Endothelial cell of umbilical vein (primary cell): ENCODE data around the gene ZBTB34. TPM values are rescaled to one million over a fixed set of nuclear protein-coding genes. Genes with fewer than 3 reads are reported as not detected.

ENCODE experiments used
- BruUV-seq: library from RNA; stranded (reverse); fragments of 400-500 nt; replicated peaks from 2 replicates; lab custom pipeline; 2021; lab: Mats Ljungman, UMichigan
- CTCF ChIA-PET: fragments of 300-600, 350-600 bp; sonication (Branson Sonifier 250); formaldehyde crosslinking; loops from one replicate; lab custom pipeline; 2021; ENCODE audit warnings: antibody characterized with exemption, inconsistent platforms; lab: Charles Lee
- POLR2A ChIA-PET: fragments of 300-600, 350-600 bp; sonication (Branson Sonifier 250); formaldehyde crosslinking; loops from one replicate; lab custom pipeline; 2021; ENCODE audit warnings: antibody characterized with exemption, inconsistent platforms; lab: Charles Lee
- DNase-seq: peaks from one replicate; pipeline ENCODE4 v3.0.0-alpha.2; 2011; ENCODE audit warnings: low read depth, low spot score
- FAIRE-seq: peaks from 2 replicates; lab custom pipeline; 2011; peaks lifted over from hg19 to GRCh38; lab: Jason Lieb, UNC
- H2AFZ ChIP-seq: 2 replicates; pipeline ENCODE4 v1.6.0; 2012; ENCODE audit warnings: low read depth, low read length, control low read depth, inconsistent platforms
- H3K27ac ChIP-seq: 2 replicates; pipeline ENCODE4 v1.5.1; 2011; ENCODE audit warnings: low read depth, mild to moderate bottlenecking, control low read depth, low read length, moderate library complexity; ENCODE audit not compliant: insufficient read depth
- H3K27me3 ChIP-seq, 2 experiments: 2 replicates each; pipeline versions ENCODE4 v1.6.0 to v1.6.1; 2011; ENCODE audit warnings: low read length in 2 of 2, mixed read lengths in 1 of 2; ENCODE audit not compliant: control insufficient read depth in 2 of 2, insufficient read depth in 2 of 2
- H3K36me3 ChIP-seq, 2 experiments: 2 replicates in 1 of 2; 3 replicates in 1 of 2; pipeline ENCODE4 v1.5.1; 2011; ENCODE audit warnings: low read length in 2 of 2, mild to moderate bottlenecking in 1 of 2, moderate library complexity in 1 of 2; ENCODE audit not compliant: control insufficient read depth in 2 of 2, insufficient read depth in 2 of 2; ENCODE audit errors: extremely low read depth in 1 of 2
- H3K4me1 ChIP-seq: 3 replicates; pipeline ENCODE4 v1.5.1; 2011; ENCODE audit warnings: mild to moderate bottlenecking, low read length; ENCODE audit not compliant: control insufficient read depth, insufficient read depth; ENCODE audit errors: extremely low read depth
- H3K4me2 ChIP-seq: 2 replicates; pipeline ENCODE4 v1.6.1; 2011; ENCODE audit warnings: low read length, control low read depth, mixed read lengths; ENCODE audit not compliant: insufficient read depth
- H3K4me3 ChIP-seq, 3 experiments: fragments of 200-600 bp in 1 of 3; sonication (generic), shearing (Covaris generic) in 1 of 3; replicated peaks in 1 of 3; 2 replicates each; pipeline ENCODE4 v1.5.1; 2011 to 2016; ENCODE audit warnings: control low read depth in 3 of 3, low read length in 3 of 3, mild to moderate bottlenecking in 2 of 3, inconsistent platforms in 1 of 3, low read depth in 1 of 3, moderate library complexity in 1 of 3; ENCODE audit not compliant: insufficient read depth in 1 of 3
- H3K79me2 ChIP-seq: 2 replicates; pipeline ENCODE4 v1.6.0; 2012; ENCODE audit warnings: low read length, inconsistent platforms; ENCODE audit not compliant: control insufficient read depth, insufficient read depth
- H3K9ac ChIP-seq: replicated peaks from 2 replicates; pipeline ENCODE3; 2011; ENCODE audit warnings: low read length, control low read depth; ENCODE audit not compliant: insufficient read depth; ENCODE audit errors: extremely low read depth
- H3K9me1 ChIP-seq: replicated peaks from 3 replicates; pipeline ENCODE4 v1.6.0; 2011; ENCODE audit warnings: mild to moderate bottlenecking, low read length; ENCODE audit not compliant: control insufficient read depth, insufficient read depth; ENCODE audit errors: extremely low read depth
- H3K9me3 ChIP-seq: replicated peaks from 2 replicates; pipeline ENCODE4 v1.5.1; 2012; ENCODE audit warnings: low read length, inconsistent platforms; ENCODE audit not compliant: control insufficient read depth, insufficient read depth
- H4K20me1 ChIP-seq: replicated peaks from 2 replicates; pipeline ENCODE3; 2011; ENCODE audit warnings: mild to moderate bottlenecking, low read length; ENCODE audit not compliant: control insufficient read depth, insufficient read depth; ENCODE audit errors: extremely low read depth
- EZH2 ChIP-seq: IDR thresholded peaks from 2 replicates; pipeline ENCODE4 v1.6.1; 2012; ENCODE audit warnings: borderline replicate concordance, low read depth, mild to moderate bottlenecking, moderate library complexity, low read length, inconsistent platforms; ENCODE audit not compliant: severe bottlenecking
- FOS ChIP-seq: IDR thresholded peaks from 2 replicates; pipeline ENCODE4 v1.6.1; 2011; ENCODE audit warnings: mild to moderate bottlenecking, low read length, moderate library complexity, borderline replicate concordance; ENCODE audit not compliant: insufficient read depth
- JUN ChIP-seq: IDR thresholded peaks from 2 replicates; pipeline ENCODE4 v1.6.1; 2011; ENCODE audit warnings: borderline replicate concordance, low read depth; ENCODE audit not compliant: insufficient read length, insufficient read depth
- MYC ChIP-seq: IDR thresholded peaks from one replicate; pipeline ENCODE4 v1.6.1; 2011; ENCODE audit warnings: mild to moderate bottlenecking, low read depth, low read length
- POLR2A ChIP-seq: IDR thresholded peaks from 2 replicates; pipeline ENCODE4 v1.6.1; 2012; ENCODE audit warnings: low read depth, mild to moderate bottlenecking, control low read depth, low read length
- POLR2AphosphoS5 ChIP-seq: IDR thresholded peaks from 2 replicates; pipeline ENCODE4 v1.6.1; 2012; ENCODE audit warnings: low read depth, mild to moderate bottlenecking, control low read depth, low read length, moderate library complexity; ENCODE audit not compliant: insufficient read depth
- dilution Hi-C: fragments of 300-500 bp; cut with MboI; formaldehyde crosslinking; loops from one replicate; pipeline ENCODE4 v1.15.0; 2019; ENCODE audit warnings: low sequenced_read_pairs; ENCODE audit not compliant: extremely low pct_ligation_motif_present
- intact Hi-C: fragments of 100-400 bp; cut with micrococcal nuclease; formaldehyde crosslinking; loops from one replicate; pipeline ENCODE4 v1.10.0; 2022
- polyA plus RNA-seq, 4 experiments: library from polyadenylated mRNA; depleted of rRNA in 3 of 4; stranded (reverse) in 3 of 4; unstranded in 1 of 4; fragments of >200 nt; gene quantifications; 2 replicates each; pipeline versions ENCODE4 v1.2.1 to v1.2.3, GENCODE V29; 2011 to 2012; ENCODE audit warnings: missing spikeins in 1 of 4
- total RNA-seq: library from RNA; stranded (reverse); gene quantifications from 2 replicates; pipeline ENCODE4 v1.2.3, GENCODE V29; 2021
- TF ChIP-seq, protein P1 (sequence below), 2 donors: IDR thresholded peaks; 1 replicate in 1 of 2; 2 replicates in 1 of 2; pipeline ENCODE4 v1.5.1; 2011; ENCODE audit warnings: low read length in 2 of 2, mild to moderate bottlenecking in 2 of 2, moderate library complexity in 2 of 2, control low read depth in 1 of 2, inconsistent platforms in 1 of 2, low read depth in 1 of 2; ENCODE audit not compliant: insufficient read depth in 1 of 2; ENCODE audit errors: extremely low read depth in 1 of 2
- TF ChIP-seq, protein P2 (sequence below): IDR thresholded peaks from 2 replicates; pipeline ENCODE4 v1.6.1; 2011; ENCODE audit not compliant: insufficient read depth, insufficient read length

ZBTB34 gene
- total and polyA plus RNA-seq, 2 donors (not counting 3 experiments of a cell fraction or from before 2014, with no cell fraction given) = 4.0 to 9.6 TPM

DNA sequence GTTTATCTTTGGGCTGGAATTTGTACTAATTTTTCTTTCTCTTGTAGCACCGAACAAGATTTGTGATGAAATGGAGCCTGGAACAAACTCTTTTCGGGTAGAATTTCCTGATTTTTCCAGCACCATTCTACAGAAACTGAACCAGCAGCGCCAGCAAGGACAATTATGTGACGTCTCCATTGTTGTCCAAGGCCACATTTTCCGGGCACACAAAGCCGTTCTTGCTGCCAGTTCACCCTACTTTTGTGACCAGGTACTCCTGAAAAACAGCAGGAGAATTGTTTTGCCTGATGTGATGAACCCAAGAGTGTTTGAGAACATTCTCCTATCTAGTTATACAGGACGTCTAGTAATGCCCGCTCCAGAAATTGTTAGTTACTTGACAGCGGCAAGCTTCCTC lies 28.0 kb upstream of the ZBTB34 start:
- no TSS peak for BruUV-seq
- H3K4me1 ChIP-seq = no peaks in the 10 kb centered on the region
- no peak overlapping the region for H3K4me2 ChIP-seq
- CTCF ChIA-PET = interaction anchor here (1.4 to 2.8 kb wide), 2 partner anchors 12 to 17 kb away, joined by 4 to 8 read pairs; no protein-coding TSS in a partner anchor
- H3K27ac ChIP-seq = no peak overlapping the region
- TF ChIP-seq POLR2A (no peak), FOS (no peak)
- TF ChIP-seq, protein P1, sequence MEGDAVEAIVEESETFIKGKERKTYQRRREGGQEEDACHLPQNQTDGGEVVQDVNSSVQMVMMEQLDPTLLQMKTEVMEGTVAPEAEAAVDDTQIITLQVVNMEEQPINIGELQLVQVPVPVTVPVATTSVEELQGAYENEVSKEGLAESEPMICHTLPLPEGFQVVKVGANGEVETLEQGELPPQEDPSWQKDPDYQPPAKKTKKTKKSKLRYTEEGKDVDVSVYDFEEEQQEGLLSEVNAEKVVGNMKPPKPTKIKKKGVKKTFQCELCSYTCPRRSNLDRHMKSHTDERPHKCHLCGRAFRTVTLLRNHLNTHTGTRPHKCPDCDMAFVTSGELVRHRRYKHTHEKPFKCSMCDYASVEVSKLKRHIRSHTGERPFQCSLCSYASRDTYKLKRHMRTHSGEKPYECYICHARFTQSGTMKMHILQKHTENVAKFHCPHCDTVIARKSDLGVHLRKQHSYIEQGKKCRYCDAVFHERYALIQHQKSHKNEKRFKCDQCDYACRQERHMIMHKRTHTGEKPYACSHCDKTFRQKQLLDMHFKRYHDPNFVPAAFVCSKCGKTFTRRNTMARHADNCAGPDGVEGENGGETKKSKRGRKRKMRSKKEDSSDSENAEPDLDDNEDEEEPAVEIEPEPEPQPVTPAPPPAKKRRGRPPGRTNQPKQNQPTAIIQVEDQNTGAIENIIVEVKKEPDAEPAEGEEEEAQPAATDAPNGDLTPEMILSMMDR (IDR thresholded peaks at IDR 0.05; ENCODE audit: extremely low read depth in 1 of 2, insufficient read depth in 1 of 2, low read depth in 1 of 2, low read length in 2 of 2) = no peak
- intact Hi-C loops (no loop called here), dilution Hi-C loops (no loop called here)
- H4K20me1 ChIP-seq = no peaks in the 10 kb centered on the region
- DNase-seq = no peak
- H3K9me3 ChIP-seq = no peaks in the 10 kb centered on the region
- no peaks in the 10 kb centered on the region for H3K27me3 ChIP-seq
- no peak for FAIRE-seq
- no peak overlapping the region for H3K4me3 ChIP-seq
- H3K79me2 ChIP-seq = peaks cover 7% of the 10 kb centered on the region
- no peak overlapping the region for H2AFZ ChIP-seq
- H3K36me3 ChIP-seq = peaks cover 8 to 15% of the 10 kb centered on the region in 2 experiments
- H3K9me1 ChIP-seq = no peaks in the 10 kb centered on the region
- POLR2A ChIA-PET = no interaction called here
- no peak overlapping the region for H3K9ac ChIP-seq

DNA sequence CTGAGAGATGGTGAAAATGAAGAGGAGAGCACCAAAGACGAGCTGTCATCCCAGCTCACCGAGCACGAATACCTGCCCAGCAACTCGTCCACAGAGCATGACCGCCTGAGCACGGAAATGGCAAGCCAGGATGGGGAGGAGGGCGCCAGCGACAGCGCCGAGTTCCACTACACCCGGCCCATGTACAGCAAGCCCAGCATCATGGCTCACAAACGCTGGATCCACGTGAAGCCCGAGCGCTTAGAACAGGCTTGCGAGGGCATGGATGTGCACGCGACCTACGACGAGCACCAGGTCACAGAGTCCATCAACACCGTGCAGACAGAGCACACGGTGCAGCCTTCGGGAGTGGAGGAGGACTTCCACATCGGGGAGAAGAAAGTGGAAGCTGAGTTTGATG lies 27.4 kb upstream of the ZBTB34 start:
- Histone ChIP-seq H3K27me3 (no peaks in the 10 kb centered on the region), H3K27ac (no peak overlapping the region), H3K4me2 (no peak overlapping the region), H3K9me3 (no peaks in the 10 kb centered on the region), H3K4me1 (peaks cover under 1% of the 10 kb centered on the region), H4K20me1 (no peaks in the 10 kb centered on the region), H3K4me3 (no peak overlapping the region), H2AFZ (no peak overlapping the region), H3K36me3 (peaks cover 8 to 15% of the 10 kb centered on the region in 2 experiments), H3K9me1 (no peaks in the 10 kb centered on the region), H3K79me2 (peaks cover 7% of the 10 kb centered on the region), H3K9ac (no peak overlapping the region)
- intact Hi-C loops (no loop called here), dilution Hi-C loops (no loop called here)
- no peak for FAIRE-seq
- no peak for DNase-seq
- TF ChIP-seq, protein P1 (IDR thresholded peaks at IDR 0.05; ENCODE audit: extremely low read depth in 1 of 2, insufficient read depth in 1 of 2, low read depth in 1 of 2, low read length in 2 of 2) = no peak
- no peak for TF ChIP-seq FOS
- TF ChIP-seq JUN = no peak
- no peak for TF ChIP-seq POLR2AphosphoS5
- TF ChIP-seq, protein P2, sequence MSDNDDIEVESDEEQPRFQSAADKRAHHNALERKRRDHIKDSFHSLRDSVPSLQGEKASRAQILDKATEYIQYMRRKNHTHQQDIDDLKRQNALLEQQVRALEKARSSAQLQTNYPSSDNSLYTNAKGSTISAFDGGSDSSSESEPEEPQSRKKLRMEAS = no peak
- TF ChIP-seq MYC = no peak
- no peak for TF ChIP-seq EZH2
- TF ChIP-seq POLR2A = no peak
- no TSS peak for BruUV-seq
- CTCF ChIA-PET = interaction anchor here (2.8 kb wide), 1 partner anchor 12 kb away, joined by 8 read pairs; no protein-coding TSS in a partner anchor
- POLR2A ChIA-PET = no interaction called here
